ENCODE measurements around the gene TLR7. TPM values are rescaled to one million over a fixed set of nuclear protein-coding genes. Genes with fewer than 3 reads are reported as not detected.

TLR7 gene
- total and polyA plus RNA-seq, 10 of the 15 experiments (the other 5 are each of a cell fraction or from before 2014, with no cell fraction given): 12.0 to 44.4 (median 22.6) TPM

- ChIA-PET CTCF (no interaction called here), SMC1A (ENCODE audit: uncharacterized antibody, unreplicated experiment) (interaction anchor here (1.3 to 4.9 kb wide), 4 partner anchors 9 to 64 kb away, joined by 3 to 38 read pairs (median 11); no protein-coding TSS in a partner anchor), RAD21 (ENCODE audit: unreplicated experiment) (interaction anchor here (2.1 kb wide), 1 partner anchor 64 kb away, joined by 9 read pairs; no protein-coding TSS in a partner anchor), POLR2A (interaction anchor here (0.9 to 2.2 kb wide), 2 partner anchors 10 to 12 kb away, joined by 4 to 8 read pairs; no protein-coding TSS in a partner anchor)
- no TSS peak for BruUV-seq (replicated peaks)
- Histone ChIP-seq H3K4me2 (ENCODE audit: control insufficient read depth, insufficient read depth) (no peak overlapping the region), H3K27ac (ENCODE audit: control insufficient read depth, insufficient read depth) (no peak overlapping the region), H3K36me3 (ENCODE audit: control insufficient read depth in 2 of 2, insufficient read depth in 2 of 2, low read length in 1 of 2) (peaks cover 4% of the 10 kb centered on the region in 2 experiments; a peak in 3 of 4 replicates), H3K9me3 (replicated peaks; ENCODE audit: control insufficient read depth, insufficient read depth, low read length) (no peaks in the 10 kb centered on the region; the same call in 2 of the 3 replicates), H2AFZ (ENCODE audit: control insufficient read depth, low read depth, low read length) (no peak overlapping the region), H3K9ac (ENCODE audit: control insufficient read depth, insufficient read depth, low read length) (no peak overlapping the region), H3K4me1 (ENCODE audit: control insufficient read depth, insufficient read depth, low read length) (peaks cover 10% of the 10 kb centered on the region; the same call in 1 of the 2 replicates), H4K20me1 (ENCODE audit: control insufficient read depth, insufficient read depth) (no peaks in the 10 kb centered on the region), H3K79me2 (ENCODE audit: control insufficient read depth, insufficient read depth, low read length) (peaks cover 22% of the 10 kb centered on the region), H3K4me3 (no peak overlapping the region), H3K27me3 (replicated peaks in 1 of 2; ENCODE audit: control insufficient read depth in 2 of 2, insufficient read depth in 2 of 2, low read length in 1 of 2) (no peaks in the 10 kb centered on the region)
- intact Hi-C loops (cut with micrococcal nuclease; ENCODE audit: unreplicated experiment) (no loop called here), in situ Hi-C loops (cut with MboI) (loop anchor here (25.0 kb wide), 1 partner anchor 2009 kb away; no protein-coding TSS in a partner anchor)
- 0 out of 3 replicates have a peak, but pooled peaks have one; percentile 8 for ATAC-seq
- WGBS (ENCODE audit: insufficient coverage, insufficient replicate concordance, low lambda C conversion rate, missing lambda C conversion rate): 100% methylated on average over 1 of the region's 1 CpG
- DNase-seq (ENCODE audit: low read depth, low spot score): no peak
- FAIRE-seq: no peak
- TF ChIP-seq RFX5 (IDR thresholded peaks at IDR 0.05; ENCODE audit: low read depth, low read length) (no peak), EED (IDR thresholded peaks at IDR 0.05; ENCODE audit: low read depth) (no peak), TBL1XR1 (IDR thresholded peaks at IDR 0.05; ENCODE audit: low read depth, low read length) (no peak), PML (IDR thresholded peaks at IDR 0.05; ENCODE audit: low read length) (no peak), ZBTB40 (IDR thresholded peaks at IDR 0.05; ENCODE audit: borderline replicate concordance) (no peak), WRNIP1 (IDR thresholded peaks at IDR 0.05; ENCODE audit: borderline replicate concordance, low read depth, low read length) (no peak), ZNF24 (IDR thresholded peaks at IDR 0.05) (no peak), ZSCAN29 (IDR thresholded peaks at IDR 0.05) (no peak), E4F1 (IDR thresholded peaks at IDR 0.05; ENCODE audit: borderline replicate concordance, partially characterized antibody) (no peak), ZBED1 (IDR thresholded peaks at IDR 0.05; ENCODE audit: borderline replicate concordance) (no peak), ZNF274 (IDR thresholded peaks at IDR 0.05; ENCODE audit: insufficient read depth, insufficient read length) (no peak)
- TF ChIP-seq, protein P1, sequence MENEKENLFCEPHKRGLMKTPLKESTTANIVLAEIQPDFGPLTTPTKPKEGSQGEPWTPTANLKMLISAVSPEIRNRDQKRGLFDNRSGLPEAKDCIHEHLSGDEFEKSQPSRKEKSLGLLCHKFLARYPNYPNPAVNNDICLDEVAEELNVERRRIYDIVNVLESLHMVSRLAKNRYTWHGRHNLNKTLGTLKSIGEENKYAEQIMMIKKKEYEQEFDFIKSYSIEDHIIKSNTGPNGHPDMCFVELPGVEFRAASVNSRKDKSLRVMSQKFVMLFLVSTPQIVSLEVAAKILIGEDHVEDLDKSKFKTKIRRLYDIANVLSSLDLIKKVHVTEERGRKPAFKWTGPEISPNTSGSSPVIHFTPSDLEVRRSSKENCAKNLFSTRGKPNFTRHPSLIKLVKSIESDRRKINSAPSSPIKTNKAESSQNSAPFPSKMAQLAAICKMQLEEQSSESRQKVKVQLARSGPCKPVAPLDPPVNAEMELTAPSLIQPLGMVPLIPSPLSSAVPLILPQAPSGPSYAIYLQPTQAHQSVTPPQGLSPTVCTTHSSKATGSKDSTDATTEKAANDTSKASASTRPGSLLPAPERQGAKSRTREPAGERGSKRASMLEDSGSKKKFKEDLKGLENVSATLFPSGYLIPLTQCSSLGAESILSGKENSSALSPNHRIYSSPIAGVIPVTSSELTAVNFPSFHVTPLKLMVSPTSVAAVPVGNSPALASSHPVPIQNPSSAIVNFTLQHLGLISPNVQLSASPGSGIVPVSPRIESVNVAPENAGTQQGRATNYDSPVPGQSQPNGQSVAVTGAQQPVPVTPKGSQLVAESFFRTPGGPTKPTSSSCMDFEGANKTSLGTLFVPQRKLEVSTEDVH (IDR thresholded peaks at IDR 0.05; ENCODE audit: low read depth, partially characterized antibody): no peak
These were observed 11.7 kb downstream of the TLR7 start for GRCh38 chrX:12878536-12878935.

Measured in GM12878 (cell line).